GM11168 (cell line): Measurements from ENCODE around the gene LCTL.
"Not testable (repeated sequence)": the region's sequence is repeated elsewhere in the genome, so short reads cannot be mapped to it uniquely, and the experiment has no call there.

Source experiments
- in situ Hi-C: fragments of 300-500 bp; cut with MboI; formaldehyde crosslinking; loops from one replicate; pipeline ENCODE4 v1.12.0; 2022; ENCODE audit warnings: low sequenced_read_pairs; ENCODE audit not compliant: unreplicated experiment

LCTL gene

GRCh38 chr15:66593219-66593780 is 27.5 kb upstream of the LCTL start:
- in situ Hi-C loops, result no loop called here

- in situ Hi-C loops, result no loop called here
Measured at GRCh38 chr15:66592505-66593218, 26.9 kb upstream of the LCTL start.

DNA sequence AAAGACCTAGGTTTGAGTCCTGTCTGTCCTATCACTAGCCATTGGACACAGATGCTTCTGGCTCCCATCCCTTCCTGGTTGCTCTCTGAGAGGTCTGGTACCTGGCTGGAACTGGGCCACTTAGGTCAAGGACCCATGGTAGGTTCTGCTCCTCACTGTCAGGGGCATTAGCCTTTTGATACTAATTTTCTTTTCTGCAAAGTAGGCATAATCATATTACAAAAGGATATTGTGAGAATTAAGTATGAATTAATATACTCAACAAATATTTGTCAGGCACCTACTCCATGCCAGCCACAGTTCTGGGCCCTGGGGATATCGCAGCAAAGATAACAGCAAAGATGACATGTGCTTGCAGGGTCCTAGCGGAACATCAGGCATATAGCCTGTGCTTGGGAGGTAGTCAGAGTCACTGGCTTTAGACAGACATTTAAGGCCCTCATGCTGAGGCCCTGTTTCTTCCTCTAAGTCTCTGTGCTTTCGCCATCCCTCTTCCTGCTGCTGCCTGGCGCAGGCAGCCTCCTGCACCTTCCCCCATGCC is 25.6 kb upstream of the LCTL start:
- in situ Hi-C loops, result no loop called here

- in situ Hi-C loops, result no loop called here
Measured at GRCh38 chr15:66590435-66590834, 24.6 kb upstream of the LCTL start.

- in situ Hi-C loops, result not testable (repeated sequence)
Measured at GRCh38 chr15:66589429-66589828, 23.6 kb upstream of the LCTL start.

DNA sequence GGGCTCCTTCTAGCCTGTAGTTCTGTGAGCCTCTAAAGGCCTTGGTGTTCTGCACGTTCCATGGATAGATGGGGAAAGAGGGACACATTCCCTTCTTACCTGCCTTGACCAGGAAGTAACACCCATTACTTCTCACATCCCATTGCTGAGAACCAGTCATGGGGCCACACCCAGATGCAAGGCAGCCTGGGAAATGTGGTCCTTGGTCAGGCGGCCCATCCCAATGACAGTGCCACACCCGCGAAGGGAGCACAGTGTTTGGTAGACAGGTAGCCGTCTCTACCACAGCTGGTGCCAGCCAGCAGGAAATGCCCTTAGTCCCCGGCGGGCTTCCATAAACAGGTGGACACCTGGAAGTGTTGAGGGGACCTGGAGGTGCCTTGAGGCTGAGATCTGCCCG is 23.2 kb upstream of the LCTL start:
- in situ Hi-C loops, result no loop called here

- in situ Hi-C loops, result no loop called here
Measured at GRCh38 chr15:66588537-66588936, 22.7 kb upstream of the LCTL start.

DNA sequence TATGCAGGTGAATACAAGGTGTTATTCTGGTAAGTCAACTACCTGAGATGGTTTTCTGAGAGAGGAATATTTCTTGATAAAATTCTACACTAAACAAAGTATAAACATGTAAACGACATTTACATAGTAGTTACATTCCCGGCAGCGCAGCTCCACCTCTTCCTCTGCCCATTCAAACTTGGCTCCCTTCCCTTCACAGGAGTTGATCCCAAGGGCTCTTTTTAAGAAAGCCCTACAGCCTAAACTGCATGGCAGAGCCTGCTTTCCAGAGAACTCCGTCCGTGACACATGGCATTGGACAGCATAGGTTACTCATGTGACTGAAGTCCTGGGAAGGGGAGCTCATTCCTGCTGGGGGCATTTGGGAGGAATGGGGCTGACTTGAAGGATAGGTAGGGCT is 22.0 kb upstream of the LCTL start:
- in situ Hi-C loops, result no loop called here

- in situ Hi-C loops, result no loop called here
Measured at GRCh38 chr15:66587020-66587419, 21.2 kb upstream of the LCTL start.

DNA sequence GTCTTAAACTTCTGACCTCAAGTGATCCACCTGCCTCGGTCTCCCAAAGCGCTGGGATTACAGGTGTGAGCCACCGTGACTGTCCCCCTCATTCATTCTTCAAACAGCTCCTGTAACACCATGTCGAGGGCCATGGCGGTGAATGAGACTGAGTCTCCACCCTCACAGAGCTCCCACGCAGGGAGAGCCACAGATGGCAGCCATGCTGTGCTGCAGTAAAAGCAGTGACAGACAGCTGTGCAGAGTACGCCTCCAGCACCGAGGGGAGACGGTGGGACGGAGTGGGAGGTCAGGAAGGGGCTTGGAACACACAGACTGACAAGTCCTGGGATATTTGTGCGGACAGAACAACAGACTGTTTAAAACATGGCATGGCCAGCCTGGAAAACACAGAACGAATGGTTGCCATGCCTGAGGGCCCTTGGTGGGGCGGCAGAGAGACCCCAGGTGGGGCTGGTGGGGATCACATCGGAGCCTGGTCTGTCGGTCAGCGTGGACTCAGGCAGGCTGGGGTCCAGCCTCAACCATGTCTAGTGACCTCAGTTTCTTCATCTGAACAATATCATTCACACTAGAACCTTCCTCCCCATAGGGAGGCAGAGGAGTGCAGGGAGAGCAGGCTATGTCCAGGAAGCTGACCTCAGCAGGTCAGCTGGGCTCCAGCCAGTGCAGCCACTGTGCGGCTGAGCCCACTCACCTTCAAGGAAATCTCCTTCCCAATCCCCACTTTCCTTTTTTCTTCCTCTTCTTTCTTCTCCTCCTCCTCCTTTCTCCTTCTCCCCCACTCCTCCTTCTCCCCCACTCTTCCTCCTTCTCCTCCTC is 20.6 kb upstream of the LCTL start:
- in situ Hi-C loops, result no loop called here

GRCh38 chr15:66581972-66582537 is 16.3 kb upstream of the LCTL start:
- in situ Hi-C loops, result no loop called here

GRCh38 chr15:66580643-66581042 is 14.8 kb upstream of the LCTL start:
- in situ Hi-C loops, result no loop called here

- in situ Hi-C loops, result no loop called here
Measured at GRCh38 chr15:66578286-66578875, 12.6 kb upstream of the LCTL start.

GRCh38 chr15:66574596-66574950 is 8.8 kb upstream of the LCTL start:
- in situ Hi-C loops, result no loop called here

DNA sequence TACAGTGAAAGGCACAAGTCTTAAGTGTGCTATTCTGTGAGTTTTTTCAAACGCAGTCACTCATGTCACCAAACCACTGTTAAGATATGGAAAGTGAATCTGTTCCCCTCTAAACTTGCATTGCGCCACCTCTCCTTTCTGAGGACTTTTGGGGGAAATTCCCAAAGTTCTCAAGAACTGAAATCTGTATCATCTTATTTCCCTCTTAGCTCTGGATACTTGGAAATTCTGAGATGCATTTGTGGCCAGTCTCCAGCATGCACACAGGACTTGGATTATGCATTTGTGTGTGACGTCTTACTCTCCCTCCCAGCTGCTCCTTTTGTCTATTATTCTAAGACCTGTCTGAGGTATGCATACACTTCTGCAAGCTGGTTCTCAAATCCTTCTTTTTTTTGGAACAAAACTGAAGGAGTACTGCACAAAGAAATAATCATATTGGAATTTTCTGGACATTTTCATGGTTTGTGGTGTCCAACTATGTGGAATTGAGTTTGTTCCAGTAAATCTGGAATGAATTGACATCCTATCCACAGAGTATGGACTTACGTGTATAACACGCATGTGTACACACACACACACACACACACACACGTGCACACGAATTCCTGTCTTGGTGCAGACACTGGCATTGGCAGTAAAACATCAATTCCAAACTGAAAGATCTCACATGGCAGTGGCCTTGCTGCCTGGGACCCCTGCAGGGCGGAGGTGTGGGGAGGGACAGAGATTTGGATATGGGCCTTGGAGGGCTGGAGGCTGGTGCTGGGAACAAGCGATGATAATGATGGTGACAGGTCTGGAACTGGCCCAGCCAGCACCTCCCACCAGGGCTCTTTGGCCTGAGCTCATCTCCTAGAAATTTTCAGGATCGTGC is 8.2 kb upstream of the LCTL start:
- in situ Hi-C loops, result no loop called here

- in situ Hi-C loops, result no loop called here
Measured at GRCh38 chr15:66573348-66573718, 7.5 kb upstream of the LCTL start.

GRCh38 chr15:66572146-66572545 is 6.3 kb upstream of the LCTL start:
- in situ Hi-C loops, result no loop called here

DNA sequence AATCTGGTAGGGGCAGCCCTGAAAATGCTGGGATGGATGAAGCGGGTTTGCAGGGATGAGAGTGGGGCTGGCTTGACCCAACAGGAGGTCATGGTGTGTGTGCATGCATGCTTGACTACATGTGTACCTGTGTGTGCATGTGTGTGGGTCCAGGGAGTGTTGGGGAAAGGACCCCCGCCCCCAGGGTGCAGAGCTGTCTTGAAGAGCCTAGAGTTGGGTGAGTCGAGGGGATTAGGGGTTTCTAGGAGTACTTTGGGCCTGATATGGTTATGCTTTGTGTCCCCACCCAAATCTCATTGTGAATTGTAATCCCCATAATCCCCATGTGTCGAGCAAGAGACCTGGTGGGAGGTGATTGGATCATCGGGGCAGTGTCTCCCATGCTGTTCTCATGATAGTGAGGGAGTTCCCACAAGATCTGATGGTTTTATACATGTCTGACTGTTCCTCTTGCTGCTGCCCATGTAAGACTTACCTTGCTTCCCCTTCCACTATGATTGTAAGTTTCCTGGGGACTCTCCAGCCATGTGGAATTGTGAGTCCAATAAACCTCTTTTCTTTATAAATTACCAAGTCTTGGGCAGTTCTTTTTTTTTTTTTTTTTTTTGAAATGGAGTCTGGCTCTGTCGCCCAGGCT is 5.2 kb upstream of the LCTL start:
- in situ Hi-C loops, result no loop called here

- in situ Hi-C loops, result no loop called here
Measured at GRCh38 chr15:66570327-66570726, 4.5 kb upstream of the LCTL start.
